K562 (cell line): ENCODE results near the gene TDRD9.

Experiments used
- CHD1 ChIP-seq: fragments of 200-600 bp; sonication (generic); IDR thresholded peaks from one replicate; pipeline ENCODE4 v1.6.1; 2012; ENCODE audit warnings: mild to moderate bottlenecking, moderate library complexity, low read length, inconsistent platforms
- CREM ChIP-seq: IDR thresholded peaks from 2 replicates; pipeline ENCODE4 v1.6.1; 2014; ENCODE audit warnings: antibody characterized with exemption, low read depth
- CTCF ChIP-seq, 3 experiments: IDR thresholded peaks in 2 of 3; conservative IDR thresholded peaks in 1 of 3; 2 replicates each; pipeline ENCODE4 v1.5.1; 2011 to 2012; ENCODE audit warnings: low read length in 3 of 3, mild to moderate bottlenecking in 3 of 3, control low read depth in 2 of 3, improper control_type of control experiment in 1 of 3, inconsistent platforms in 1 of 3, low read depth in 1 of 3, mixed read lengths in 1 of 3, moderate library complexity in 1 of 3; ENCODE audit not compliant: insufficient read depth in 2 of 3
- FOXK1 ChIP-seq: sonication (generic); formaldehyde crosslinking; IDR thresholded peaks from 2 replicates; pipeline ENCODE4 v1.8.0; 2022; ENCODE audit warnings: missing genetic modification reagents, mild to moderate bottlenecking, borderline replicate concordance
- HBP1 ChIP-seq: fragments of 450-650 bp; formaldehyde crosslinking; IDR thresholded peaks from 2 replicates; pipeline ENCODE4 v1.4.0; 2022; ENCODE audit warnings: missing genetic modification characterization
- NEUROD1 ChIP-seq: fragments of 150-350 bp; IDR thresholded peaks from 2 replicates; pipeline ENCODE4 v1.6.1; 2014; ENCODE audit warnings: borderline replicate concordance, low read length, low read depth; ENCODE audit not compliant: partially characterized antibody
- NFYB ChIP-seq: IDR thresholded peaks from 2 replicates; pipeline ENCODE4 v1.6.1; 2011; ENCODE audit warnings: mild to moderate bottlenecking, moderate library complexity; ENCODE audit not compliant: insufficient read length; ENCODE audit errors: extremely low read depth
- PCBP2 ChIP-seq: fragments of 200-400 bp; formaldehyde crosslinking; IDR thresholded peaks from 2 replicates; pipeline ENCODE4 v1.6.1; 2018; ENCODE audit warnings: low read length, low read depth, mild to moderate bottlenecking, moderate library complexity; ENCODE audit not compliant: poor library complexity, severe bottlenecking
- SIN3A ChIP-seq, 2 experiments: fragments of 150-350 bp in 1 of 2; IDR thresholded peaks; 2 replicates each; pipeline ENCODE4 v1.6.1; 2011 to 2016; ENCODE audit warnings: borderline replicate concordance in 2 of 2, low read depth in 2 of 2, low read length in 2 of 2, mild to moderate bottlenecking in 2 of 2, moderate library complexity in 2 of 2; ENCODE audit not compliant: control insufficient read depth in 1 of 2
- ZNF165 ChIP-seq: fragments of 250-450 bp; sonication (Bioruptor Pico); IDR thresholded peaks from 2 replicates; pipeline ENCODE4 v1.4.0; 2020; ENCODE audit warnings: borderline replicate concordance

GRCh38 chr14:103890052-103890371 is 38.2 kb upstream of the TDRD9 start:
- no peak for TF ChIP-seq ZNF165
- no peak for TF ChIP-seq PCBP2
- no peak for TF ChIP-seq FOXK1 (CRISPR knock-in tag)
- TF ChIP-seq CHD1: no peak
- no peak for TF ChIP-seq CTCF (IDR thresholded peaks at IDR 0.05 in 2 of 3, conservative IDR thresholded peaks at IDR 0.05 in 1 of 3; ENCODE audit: insufficient read depth in 2 of 3, low read depth in 1 of 3, low read length in 3 of 3)
- TF ChIP-seq CREM: no peak
- TF ChIP-seq NEUROD1: no peak
- TF ChIP-seq HBP1 (CRISPR knock-in tag): no peak
- no peak for TF ChIP-seq NFYB
- no peak for TF ChIP-seq SIN3A (IDR thresholded peaks at IDR 0.05; ENCODE audit: borderline replicate concordance in 2 of 2, control insufficient read depth in 1 of 2, low read depth in 2 of 2, low read length in 2 of 2)
